Measurements from ENCODE around the gene CCDC85A.

- TF ChIP-seq YY1 (IDR thresholded peaks at IDR 0.05; ENCODE audit: insufficient read depth, insufficient read length) (no peak), ZNF274 (IDR thresholded peaks at IDR 0.05; ENCODE audit: low read depth, low read length) (no peak)
These were observed 55.6 kb downstream of the CCDC85A start for GRCh38 chr2:56239437-56239836.

Measured in NT2/D1 (cell line).